Measurements from ENCODE around the gene GRM5. TPM values are rescaled to one million over a fixed set of nuclear protein-coding genes. Genes with fewer than 3 reads are reported as not detected.

Gene GRM5
- total RNA-seq, 1 experiment from 2014 or later, result 8.3 TPM

DNA sequence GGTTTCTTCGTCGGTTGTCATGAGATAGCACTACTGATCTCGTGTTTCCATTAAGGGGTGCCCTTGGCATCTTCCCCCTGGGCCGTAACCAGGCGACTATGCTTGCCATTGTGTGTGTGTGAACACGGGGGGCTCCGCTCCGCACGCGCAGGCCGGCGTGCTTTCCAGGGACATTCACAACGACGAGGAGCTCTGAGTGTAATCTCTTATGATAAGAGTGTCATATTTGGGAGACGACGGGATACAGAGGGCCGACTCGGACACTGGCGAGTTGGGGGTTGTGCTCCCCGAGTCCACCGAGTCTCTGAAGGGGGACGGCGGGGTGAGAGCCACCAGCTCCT lies 557.4 kb downstream of the GRM5 start:
- TF ChIP-seq, protein P1, sequence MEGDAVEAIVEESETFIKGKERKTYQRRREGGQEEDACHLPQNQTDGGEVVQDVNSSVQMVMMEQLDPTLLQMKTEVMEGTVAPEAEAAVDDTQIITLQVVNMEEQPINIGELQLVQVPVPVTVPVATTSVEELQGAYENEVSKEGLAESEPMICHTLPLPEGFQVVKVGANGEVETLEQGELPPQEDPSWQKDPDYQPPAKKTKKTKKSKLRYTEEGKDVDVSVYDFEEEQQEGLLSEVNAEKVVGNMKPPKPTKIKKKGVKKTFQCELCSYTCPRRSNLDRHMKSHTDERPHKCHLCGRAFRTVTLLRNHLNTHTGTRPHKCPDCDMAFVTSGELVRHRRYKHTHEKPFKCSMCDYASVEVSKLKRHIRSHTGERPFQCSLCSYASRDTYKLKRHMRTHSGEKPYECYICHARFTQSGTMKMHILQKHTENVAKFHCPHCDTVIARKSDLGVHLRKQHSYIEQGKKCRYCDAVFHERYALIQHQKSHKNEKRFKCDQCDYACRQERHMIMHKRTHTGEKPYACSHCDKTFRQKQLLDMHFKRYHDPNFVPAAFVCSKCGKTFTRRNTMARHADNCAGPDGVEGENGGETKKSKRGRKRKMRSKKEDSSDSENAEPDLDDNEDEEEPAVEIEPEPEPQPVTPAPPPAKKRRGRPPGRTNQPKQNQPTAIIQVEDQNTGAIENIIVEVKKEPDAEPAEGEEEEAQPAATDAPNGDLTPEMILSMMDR (IDR thresholded peaks at IDR 0.05; ENCODE audit: unreplicated experiment), result no peak
- CTCF ChIA-PET, result no interaction called here
- Mint-ChIP-seq H3K27me3 (ENCODE audit: unreplicated experiment) (no peaks in the 10 kb centered on the region), H3K9me3 (ENCODE audit: low read depth, unreplicated experiment) (no peaks in the 10 kb centered on the region), H3K4me3 (ENCODE audit: low read depth, unreplicated experiment) (peak overlapping the region; percentile 83), H3K4me1 (ENCODE audit: low read depth, unreplicated experiment) (peaks cover 23% of the 10 kb centered on the region), H3K27ac (ENCODE audit: unreplicated experiment) (peak overlapping the region; percentile 98), H3K36me3 (ENCODE audit: insufficient read depth, unreplicated experiment) (peaks cover 38% of the 10 kb centered on the region)
- BruUV-seq (replicated peaks), result no TSS peak
- no peak for DNase-seq
- intact Hi-C loops (cut with micrococcal nuclease; ENCODE audit: unreplicated experiment), result loop anchor here (5.0 to 10.0 kb wide), 2 partner anchors 94 to 191 kb away; no protein-coding TSS in a partner anchor

DNA sequence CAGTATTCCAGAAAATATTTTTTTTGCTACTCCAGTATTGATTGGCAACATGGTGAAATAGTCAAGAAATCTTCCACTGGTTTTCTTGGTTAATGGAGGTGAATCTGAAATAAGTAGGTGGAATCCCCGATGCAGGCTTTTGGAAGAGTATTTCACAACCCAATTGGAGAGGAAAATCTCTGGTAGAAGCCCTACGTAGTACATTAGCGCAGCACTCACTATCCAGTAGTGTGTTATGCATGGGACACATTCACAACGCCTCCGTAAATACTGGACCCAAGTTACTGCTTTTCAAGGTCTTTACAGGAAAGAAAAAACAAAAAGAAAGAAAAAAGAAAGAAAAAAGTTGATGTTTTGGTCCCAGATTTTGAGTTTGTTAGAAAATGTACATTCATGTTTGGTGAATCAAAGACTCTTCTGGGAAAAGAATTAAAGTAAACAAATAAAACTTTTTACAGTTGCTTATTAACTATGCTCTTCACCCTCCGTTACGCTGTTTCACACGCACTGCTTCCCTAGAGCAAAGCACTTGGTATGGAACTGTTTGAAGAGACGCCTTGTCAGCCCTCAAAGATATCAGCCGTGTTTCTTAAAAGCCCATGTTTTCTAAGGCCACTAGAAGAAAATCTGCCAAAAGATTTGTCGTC lies 557.9 kb downstream of the GRM5 start:
- Mint-ChIP-seq H3K27me3 (ENCODE audit: unreplicated experiment) (no peaks in the 10 kb centered on the region), H3K4me1 (ENCODE audit: low read depth, unreplicated experiment) (peaks cover 28% of the 10 kb centered on the region), H3K27ac (ENCODE audit: unreplicated experiment) (peak overlapping the region; percentile 98), H3K9me3 (ENCODE audit: low read depth, unreplicated experiment) (no peaks in the 10 kb centered on the region), H3K36me3 (ENCODE audit: insufficient read depth, unreplicated experiment) (peaks cover 38% of the 10 kb centered on the region), H3K4me3 (ENCODE audit: low read depth, unreplicated experiment) (peak overlapping the region; percentile 83)
- intact Hi-C loops (cut with micrococcal nuclease; ENCODE audit: unreplicated experiment), result loop anchor here (2.0 to 10.0 kb wide), 3 partner anchors 93 to 191 kb away; partner anchors contain the start of gene CTSC
- TF ChIP-seq, protein P1 (IDR thresholded peaks at IDR 0.05; ENCODE audit: unreplicated experiment), result no peak
- no peak for DNase-seq
- CTCF ChIA-PET, result no interaction called here
- TSS peak; percentile 60 for BruUV-seq (replicated peaks)

DNA sequence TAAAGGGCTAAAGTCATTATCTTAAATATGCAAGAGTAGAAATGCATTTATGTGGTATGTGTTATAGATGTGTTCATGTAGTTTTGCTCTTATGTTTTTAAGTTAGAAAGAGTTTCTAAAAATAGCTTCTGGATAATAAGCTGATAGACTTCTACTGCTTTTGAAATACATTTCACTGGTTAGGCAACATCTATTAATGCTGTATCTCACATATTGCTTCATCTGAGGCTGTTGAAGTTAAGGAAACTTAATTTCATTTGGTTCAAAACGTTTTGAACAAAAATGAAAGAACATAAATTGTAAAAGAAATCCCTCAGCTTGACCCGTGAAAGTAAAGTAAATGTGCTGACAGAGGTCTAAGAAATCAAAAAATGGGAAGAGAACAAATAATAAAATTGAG lies 564.2 kb downstream of the GRM5 start:
- intact Hi-C loops (cut with micrococcal nuclease; ENCODE audit: unreplicated experiment), result loop anchor here (10.0 kb wide), 1 partner anchor 87 kb away; no protein-coding TSS in a partner anchor
- DNase-seq, result no peak
- BruUV-seq (replicated peaks), result no TSS peak
- TF ChIP-seq, protein P1 (IDR thresholded peaks at IDR 0.05; ENCODE audit: unreplicated experiment), result no peak
- no peak overlapping the region for H3K27ac Mint-ChIP-seq (ENCODE audit: unreplicated experiment)
- CTCF ChIA-PET, result no interaction called here
- H3K36me3 Mint-ChIP-seq (ENCODE audit: insufficient read depth, unreplicated experiment), result peaks cover 6% of the 10 kb centered on the region
- H3K27me3 Mint-ChIP-seq (ENCODE audit: unreplicated experiment), result no peaks in the 10 kb centered on the region
- H3K9me3 Mint-ChIP-seq (ENCODE audit: low read depth, unreplicated experiment), result no peaks in the 10 kb centered on the region
- H3K4me1 Mint-ChIP-seq (ENCODE audit: low read depth, unreplicated experiment), result peaks cover 21% of the 10 kb centered on the region
- no peak overlapping the region for H3K4me3 Mint-ChIP-seq (ENCODE audit: low read depth, unreplicated experiment)

DNA sequence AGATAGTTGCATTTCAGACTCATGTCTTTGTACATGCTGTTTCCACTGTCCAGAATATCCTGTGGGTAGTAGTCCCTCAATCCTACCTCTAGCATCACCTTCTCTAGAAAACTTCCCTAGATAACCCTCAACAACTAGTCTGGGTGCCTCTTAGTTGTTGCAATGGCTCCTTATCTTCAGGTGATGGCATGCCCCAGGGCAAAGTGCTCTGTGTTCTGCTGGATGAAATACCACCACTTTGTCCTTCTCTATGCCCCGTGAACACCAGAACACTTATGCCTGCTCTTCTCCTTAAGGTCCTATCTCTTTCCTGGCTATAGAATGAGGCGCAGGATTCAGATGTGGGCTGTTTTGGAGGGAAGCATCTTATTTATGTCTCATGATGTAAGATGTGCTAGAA lies 569.9 kb downstream of the GRM5 start:
- CTCF ChIA-PET, result no interaction called here
- Mint-ChIP-seq H3K27me3 (ENCODE audit: unreplicated experiment) (no peaks in the 10 kb centered on the region), H3K4me1 (ENCODE audit: low read depth, unreplicated experiment) (peaks cover 4% of the 10 kb centered on the region), H3K36me3 (ENCODE audit: insufficient read depth, unreplicated experiment) (no peaks in the 10 kb centered on the region), H3K27ac (ENCODE audit: unreplicated experiment) (no peak overlapping the region), H3K9me3 (ENCODE audit: low read depth, unreplicated experiment) (no peaks in the 10 kb centered on the region), H3K4me3 (ENCODE audit: low read depth, unreplicated experiment) (no peak overlapping the region)
- TF ChIP-seq, protein P1 (IDR thresholded peaks at IDR 0.05; ENCODE audit: unreplicated experiment), result no peak
- BruUV-seq (replicated peaks), result no TSS peak
- DNase-seq, result no peak
- intact Hi-C loops (cut with micrococcal nuclease; ENCODE audit: unreplicated experiment), result no loop called here

All from Calu3 (cell line).